IPS-NIHi7 (cell line): ENCODE data around the gene SLC22A31.

ENCODE experiments used
- DNase-seq: peaks from one replicate; pipeline ENCODE4 v3.0.0; 2012; ENCODE audit warnings: mixed read lengths; ENCODE audit errors: extremely low spot score

The SLC22A31 gene

GRCh38 chr16:89149386-89149785 lies 51.0 kb downstream of the SLC22A31 start:
- no peak for DNase-seq

- DNase-seq, result no peak
These were observed 53.1 kb downstream of the SLC22A31 start for GRCh38 chr16:89147085-89147817.

DNA sequence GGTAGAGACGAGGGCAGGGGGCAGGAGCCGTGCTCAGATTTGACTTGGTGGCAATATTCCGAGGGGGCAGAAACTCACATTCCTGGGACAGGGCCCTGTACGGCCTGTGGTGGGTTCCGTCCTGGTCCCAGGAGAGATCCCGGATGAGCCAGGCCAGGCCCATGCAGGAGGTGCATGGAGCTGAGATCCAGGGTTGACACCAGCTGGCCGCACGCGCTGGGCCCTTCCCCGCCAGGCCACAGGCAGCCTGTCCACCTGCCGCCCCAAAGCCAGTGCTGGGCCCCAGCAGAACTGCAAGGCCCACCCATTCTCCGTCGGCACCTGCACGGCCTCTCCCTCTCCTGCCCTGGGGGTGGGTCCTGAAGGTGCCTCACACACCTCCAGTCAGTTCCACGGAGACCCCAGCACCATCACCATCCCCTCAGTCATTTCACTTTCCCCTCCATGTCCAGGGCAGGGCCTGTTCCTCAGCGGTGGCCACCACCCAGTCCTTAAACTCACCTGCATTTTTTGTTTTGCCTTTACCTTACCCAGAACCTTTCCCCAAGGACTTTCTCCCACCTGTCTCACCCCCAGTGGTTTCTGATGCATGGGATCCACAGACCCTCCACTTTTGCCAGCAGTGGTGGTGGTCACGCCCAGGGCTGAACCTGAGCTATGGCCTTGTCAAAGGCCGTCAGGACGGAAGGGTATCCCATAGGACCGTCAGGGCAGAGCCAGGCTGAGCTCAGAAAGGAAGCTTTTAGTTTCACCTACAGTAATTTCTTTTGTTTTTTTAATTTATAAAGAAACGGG lies 53.9 kb downstream of the SLC22A31 start:
- DNase-seq, result no peak
